ENCODE results near the gene PFDN1.

The PFDN1 gene

GRCh38 chr5:140234377-140234989 is 68.4 kb downstream of the PFDN1 start:
- DNase-seq: no peak

- DNase-seq: no peak
Measured at GRCh38 chr5:140232731-140233130, 70.2 kb downstream of the PFDN1 start.

DNA sequence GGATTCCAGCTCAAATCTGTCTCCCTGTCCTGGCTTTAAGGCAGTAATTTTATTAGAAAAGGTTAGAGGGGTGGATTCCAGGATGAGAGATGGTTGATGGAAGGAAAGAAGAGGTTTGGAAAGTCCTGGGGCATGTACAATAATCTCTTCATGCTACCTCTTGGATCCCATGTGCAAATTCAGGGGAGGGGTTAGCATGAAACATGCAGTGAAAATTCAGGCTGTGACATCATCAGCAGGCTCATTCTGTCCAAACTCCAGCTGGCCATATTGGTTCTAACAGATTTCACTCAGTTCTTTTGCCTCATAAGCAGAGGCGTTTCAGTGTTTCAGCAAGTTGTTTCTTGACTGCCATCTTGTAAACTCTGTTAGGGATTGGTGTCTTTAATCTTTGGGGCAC is 72.5 kb downstream of the PFDN1 start:
- DNase-seq: no peak

DNA sequence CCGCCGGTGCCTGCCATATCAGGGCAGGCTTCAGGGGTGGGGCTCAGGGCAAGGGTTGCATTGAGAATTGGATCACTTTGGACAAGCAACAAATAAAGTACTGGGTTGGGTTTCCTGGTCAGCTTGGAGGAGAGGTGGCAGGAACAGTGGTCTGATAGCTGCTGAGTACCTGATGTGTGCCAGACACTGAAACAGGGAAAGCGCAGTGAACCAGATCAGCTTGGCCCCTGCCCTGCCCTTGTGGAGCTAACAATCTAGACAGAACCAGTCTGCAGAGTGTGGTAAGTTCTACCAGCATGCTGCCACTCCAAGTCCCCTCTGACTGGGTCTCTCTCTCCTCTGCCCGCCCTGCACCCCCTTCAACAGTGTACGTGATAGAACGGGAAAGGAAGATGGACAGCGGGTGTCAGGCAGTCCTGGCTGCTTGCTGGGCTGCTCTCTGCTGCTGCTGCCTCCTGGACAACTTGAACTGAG is 74.5 kb downstream of the PFDN1 start:
- no peak for DNase-seq

- no peak for DNase-seq
Measured at GRCh38 chr5:140227046-140227445, 75.9 kb downstream of the PFDN1 start.

DNA sequence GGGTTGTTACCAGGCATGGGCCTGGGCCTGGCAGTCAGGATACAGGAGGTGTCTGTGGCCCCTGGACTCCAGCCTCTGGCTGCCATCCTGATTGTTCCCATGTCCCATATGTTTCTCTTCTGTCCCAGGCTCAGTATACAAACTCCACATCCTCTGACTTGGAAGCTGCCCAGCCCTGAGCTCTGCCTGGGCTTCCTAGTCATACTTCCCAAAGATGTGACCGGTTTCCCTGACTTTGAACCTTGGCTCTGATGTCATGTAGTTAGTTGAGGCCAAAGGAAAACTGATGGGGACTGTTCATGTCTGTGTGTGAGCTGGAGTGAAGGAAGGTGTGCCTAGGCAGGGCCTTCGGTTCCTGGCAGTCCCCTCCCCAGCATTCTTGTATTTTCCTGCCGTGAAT is 77.5 kb downstream of the PFDN1 start:
- DNase-seq: no peak

DNA sequence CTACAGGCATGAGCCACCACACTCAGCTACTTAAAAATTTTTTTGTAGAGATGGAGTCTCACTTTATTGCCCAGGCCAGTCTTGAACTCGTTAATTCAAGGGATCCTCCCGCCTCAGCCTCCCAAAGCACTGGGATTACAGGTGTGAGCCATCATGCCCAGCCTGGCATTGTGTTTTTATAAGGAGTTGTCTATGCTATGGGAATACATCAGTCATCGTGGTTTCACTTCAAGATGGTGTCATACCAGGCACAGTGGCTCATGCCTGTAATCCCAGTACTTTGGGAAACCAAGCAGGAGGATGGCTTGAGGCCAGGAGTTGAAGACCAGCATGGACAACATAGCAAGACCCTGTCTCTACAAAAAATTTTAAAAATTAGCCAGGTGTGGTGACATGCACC is 78.2 kb downstream of the PFDN1 start:
- no peak for DNase-seq

DNA sequence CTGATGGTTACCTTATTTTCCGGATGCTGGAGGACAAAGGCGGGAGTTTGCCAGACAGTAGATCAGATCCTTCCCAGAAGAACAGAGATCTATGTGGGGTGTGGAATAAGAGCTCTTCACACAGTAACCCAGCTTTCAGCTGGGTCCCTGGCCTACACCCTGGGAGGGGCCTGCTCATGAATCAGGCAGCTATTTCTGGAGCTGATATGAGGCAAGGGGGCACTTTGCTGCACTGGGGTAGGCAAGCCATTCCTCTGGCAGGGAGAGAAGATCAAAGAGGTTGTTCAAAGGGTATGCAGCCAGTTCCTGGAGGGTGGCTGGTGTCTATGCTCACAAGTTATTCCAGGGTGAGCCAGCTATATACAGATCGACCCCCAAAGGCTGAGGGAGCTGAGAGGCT is 79.3 kb downstream of the PFDN1 start:
- DNase-seq: no peak

GRCh38 chr5:140222416-140222815 is 80.5 kb downstream of the PFDN1 start:
- DNase-seq: no peak

GRCh38 chr5:140221697-140222223 is 81.1 kb downstream of the PFDN1 start:
- DNase-seq: no peak

- no peak for DNase-seq
Measured at GRCh38 chr5:140220698-140221064, 82.2 kb downstream of the PFDN1 start.

GRCh38 chr5:140220032-140220697 is 82.7 kb downstream of the PFDN1 start:
- no peak for DNase-seq

DNA sequence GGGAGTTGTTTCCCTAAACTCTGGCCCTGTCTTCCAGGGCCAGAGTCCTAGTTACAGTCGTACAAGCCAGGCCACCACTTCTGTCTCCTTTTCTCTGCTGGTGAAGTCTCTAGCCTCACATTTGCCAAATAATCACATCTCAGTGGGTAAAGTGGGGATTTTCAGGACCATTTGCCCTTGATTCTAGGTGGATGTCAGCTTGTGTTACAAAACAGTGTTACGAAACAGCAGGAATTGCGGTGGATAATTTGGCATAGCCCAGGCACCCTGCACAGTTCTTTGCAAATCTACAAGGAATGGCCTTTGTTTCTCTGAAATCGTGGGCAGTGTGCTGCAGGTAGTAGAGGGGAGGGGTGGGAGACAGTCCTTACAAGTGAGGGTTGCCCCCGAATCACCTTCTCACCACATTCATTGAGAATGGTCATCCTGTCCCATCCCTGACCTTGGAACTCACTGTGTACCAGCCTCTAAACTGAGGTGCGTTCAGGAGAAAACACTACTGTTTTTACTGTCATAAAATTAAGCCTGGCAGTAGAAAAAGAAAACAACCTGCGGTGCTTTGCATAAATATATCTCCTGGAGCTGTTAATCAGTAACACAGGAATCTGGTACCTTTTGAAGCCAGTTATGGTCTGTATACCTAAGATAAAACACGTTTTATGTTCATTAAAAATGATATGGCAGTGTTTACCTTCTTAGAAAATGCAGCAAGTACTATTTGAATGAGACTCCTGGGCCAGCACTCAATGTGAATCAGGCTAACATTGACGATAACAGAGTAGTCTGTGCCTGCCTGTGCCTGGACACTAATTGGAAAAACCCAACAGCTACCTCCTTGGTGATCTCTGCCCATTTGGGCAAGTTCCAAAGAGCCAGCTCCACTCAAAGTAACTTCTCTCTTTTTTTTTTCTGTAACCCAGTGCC is 83.6 kb downstream of the PFDN1 start:
- no peak for DNase-seq

GRCh38 chr5:140217299-140218026 is 85.4 kb downstream of the PFDN1 start:
- DNase-seq: no peak

DNA sequence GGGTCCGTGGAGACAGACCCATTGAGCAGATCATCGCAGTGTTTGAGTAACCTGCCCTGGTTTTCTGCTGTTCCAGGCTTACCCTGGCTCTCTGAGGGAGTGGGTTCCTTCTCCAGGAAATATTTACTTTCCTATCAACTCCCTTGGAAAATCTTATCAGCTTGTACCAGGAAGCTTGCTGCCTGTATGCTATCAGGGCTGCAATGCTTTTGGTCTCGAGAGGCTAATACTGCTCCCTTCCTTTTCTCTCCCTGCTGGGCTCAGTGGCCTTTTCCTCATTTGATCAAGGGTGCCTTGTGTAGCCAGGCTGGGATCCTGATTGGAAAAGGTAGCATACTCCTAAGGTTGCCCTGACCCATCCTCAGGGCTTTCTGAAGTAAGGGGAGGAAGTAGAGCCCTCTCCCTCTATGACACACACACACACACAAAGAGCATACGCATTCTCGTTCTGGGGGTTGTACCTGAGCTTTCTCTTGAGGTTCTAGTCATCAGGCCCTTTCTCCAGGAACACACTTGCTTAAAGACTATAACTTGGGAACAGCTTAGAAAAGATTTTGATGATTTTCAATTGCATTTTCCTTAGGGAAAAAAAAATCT is 86.3 kb downstream of the PFDN1 start:
- no peak for DNase-seq

- no peak for DNase-seq
Measured at GRCh38 chr5:140215276-140215675, 87.6 kb downstream of the PFDN1 start.

- no peak for DNase-seq
Measured at GRCh38 chr5:140214831-140215230, 88.1 kb downstream of the PFDN1 start.

DNA sequence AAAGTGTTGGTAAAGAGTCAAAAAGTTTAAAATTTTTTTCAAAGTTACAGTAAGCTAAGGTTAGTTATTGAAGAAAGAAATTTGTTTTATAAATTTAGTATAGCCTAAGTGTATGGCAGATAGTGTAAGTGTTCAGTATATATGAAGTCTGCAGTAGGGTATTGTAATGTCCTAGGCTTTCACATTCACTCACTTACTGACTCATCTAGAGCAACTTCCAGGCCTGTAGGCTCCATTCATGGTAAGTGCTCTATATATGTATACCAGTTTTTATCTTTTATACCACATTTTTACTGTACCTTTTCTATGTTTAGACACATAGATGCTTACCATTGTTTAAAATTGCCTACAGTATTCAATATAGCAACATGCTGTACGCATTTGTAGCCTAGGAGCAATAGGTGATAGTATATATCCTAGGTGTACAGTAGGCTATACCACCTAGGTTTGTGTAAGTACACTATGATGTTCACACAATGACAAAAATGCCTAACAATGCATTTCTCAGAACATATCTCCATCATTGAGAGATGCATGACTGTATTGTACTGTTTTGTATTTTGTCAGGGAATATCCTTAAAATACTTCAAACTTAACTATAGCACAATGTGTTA is 89.4 kb downstream of the PFDN1 start:
- DNase-seq: no peak

DNA sequence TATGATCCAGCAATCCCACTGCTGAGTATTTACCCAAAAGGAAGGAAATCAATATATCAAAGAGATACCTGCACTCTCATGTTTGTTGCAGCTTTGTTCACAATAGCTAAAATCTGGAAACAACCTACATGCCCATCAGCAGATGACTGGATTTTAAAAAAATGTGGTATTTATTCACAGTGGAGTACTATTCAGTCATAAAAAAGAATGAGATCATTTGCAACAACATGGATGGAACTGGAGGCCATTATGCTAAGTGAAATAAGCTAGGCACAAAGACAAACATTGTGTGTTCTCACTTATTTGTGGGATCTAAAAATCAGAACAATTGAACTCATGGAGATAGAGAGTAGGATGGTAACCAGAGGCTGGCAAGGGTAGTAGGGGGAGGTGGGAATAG is 94.8 kb downstream of the PFDN1 start:
- DNase-seq: no peak

DNA sequence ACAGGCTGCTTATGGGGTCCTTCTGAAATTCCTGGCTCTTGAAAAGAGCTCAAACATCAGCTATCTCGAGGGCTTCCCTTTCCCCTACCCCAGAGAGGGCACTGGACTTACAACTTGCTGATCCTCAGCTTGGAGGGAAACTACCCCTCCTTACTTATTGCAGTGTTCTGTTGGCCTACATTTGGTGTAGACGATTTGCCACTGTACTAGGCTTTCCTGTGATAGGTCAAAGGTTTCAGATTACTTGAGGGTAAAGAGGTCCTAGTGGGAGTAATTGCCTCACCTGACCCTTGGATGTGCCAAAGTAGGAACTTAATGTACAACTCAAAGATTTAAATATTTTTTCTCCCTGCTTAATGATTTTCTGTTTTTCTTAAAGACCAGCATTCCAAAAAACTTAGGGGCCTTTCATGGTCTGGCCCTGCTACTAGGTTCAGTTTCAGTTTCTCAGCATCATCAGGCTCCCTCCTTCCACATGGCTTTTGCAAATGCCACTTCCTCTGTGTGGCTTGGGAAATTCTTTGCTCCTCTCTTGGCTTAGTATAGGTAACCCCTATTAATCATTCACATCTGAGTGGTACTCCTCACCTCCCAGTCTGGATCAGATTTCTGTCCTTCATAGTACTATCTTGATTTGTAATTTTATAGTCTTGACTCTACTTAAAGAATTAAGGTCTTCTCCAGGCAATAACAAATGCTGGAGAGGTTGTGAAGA is 95.5 kb downstream of the PFDN1 start:
- no peak for DNase-seq

DNA sequence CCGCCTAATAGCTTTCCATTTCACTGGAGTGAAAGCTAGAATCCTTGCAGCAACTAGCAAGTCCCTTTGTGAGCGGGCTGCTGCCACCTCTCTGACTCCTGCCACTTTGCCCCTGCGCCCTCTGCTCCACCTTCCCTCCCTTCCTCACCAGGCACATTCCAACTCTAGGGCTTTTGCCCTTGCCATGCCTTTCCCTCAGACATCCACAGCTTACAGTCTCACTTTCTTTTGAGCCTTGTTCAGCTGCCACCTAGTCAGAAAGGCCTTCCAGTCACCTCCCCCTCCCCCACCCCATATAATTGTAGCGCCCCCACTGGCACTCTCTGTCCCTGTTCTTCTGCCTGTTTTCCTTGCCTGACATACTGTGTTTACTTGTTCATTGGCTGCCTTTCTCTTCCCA is 96.9 kb downstream of the PFDN1 start:
- no peak for DNase-seq
